ENCODE data around the gene SLC16A2.

DNA sequence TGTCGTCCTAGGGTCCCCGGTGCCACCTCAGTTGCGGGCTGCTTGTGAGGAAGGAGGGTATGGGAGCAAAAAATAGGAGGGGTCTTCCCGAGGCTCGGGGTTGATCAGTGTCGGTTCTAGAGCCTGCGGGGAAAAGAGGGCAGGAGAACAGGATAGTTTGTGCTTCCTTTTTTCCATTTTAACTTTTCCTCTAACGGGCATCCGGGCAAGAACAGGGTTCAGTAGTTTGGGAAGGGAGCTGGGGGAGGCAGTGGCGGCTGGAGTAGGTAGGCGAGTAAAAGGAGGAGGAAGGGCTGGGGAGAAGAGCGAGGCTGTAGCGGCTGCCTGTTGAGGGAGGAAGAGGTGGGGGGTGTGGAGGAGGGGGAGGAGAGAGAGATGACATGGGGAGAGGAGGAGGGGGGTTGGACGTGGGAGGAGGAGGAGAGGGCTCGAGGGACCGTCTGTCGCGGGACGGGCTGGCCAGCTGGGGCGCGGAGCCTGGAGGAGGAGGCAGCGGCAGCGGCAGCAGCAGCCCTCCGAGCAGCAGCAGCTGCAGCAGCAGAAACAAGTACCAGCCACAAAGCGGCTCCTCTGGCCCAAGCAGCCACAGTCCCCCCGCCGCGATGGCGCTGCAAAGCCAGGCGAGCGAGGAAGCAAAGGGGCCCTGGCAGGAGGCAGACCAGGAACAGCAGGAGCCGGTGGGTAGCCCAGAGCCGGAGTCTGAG lies at the start of gene SLC16A2:
- no peak for TF ChIP-seq NFE2L1 (CRISPR knock-in tag; IDR thresholded peaks at IDR 0.05)
- TF ChIP-seq, protein P1, sequence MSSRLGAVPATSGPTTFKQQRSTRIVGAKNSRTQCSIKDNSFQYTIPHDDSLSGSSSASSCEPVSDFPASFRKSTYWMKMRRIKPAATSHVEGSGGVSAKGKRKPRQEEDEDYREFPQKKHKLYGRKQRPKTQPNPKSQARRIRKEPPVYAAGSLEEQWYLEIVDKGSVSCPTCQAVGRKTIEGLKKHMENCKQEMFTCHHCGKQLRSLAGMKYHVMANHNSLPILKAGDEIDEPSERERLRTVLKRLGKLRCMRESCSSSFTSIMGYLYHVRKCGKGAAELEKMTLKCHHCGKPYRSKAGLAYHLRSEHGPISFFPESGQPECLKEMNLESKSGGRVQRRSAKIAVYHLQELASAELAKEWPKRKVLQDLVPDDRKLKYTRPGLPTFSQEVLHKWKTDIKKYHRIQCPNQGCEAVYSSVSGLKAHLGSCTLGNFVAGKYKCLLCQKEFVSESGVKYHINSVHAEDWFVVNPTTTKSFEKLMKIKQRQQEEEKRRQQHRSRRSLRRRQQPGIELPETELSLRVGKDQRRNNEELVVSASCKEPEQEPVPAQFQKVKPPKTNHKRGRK (CRISPR knock-in tag; IDR thresholded peaks at IDR 0.05; ENCODE audit: borderline replicate concordance): no peak
- TF ChIP-seq, protein P2, sequence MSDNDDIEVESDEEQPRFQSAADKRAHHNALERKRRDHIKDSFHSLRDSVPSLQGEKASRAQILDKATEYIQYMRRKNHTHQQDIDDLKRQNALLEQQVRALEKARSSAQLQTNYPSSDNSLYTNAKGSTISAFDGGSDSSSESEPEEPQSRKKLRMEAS (CRISPR knock-in tag; IDR thresholded peaks at IDR 0.05): 0 out of 2 replicates have a peak, but pooled peaks have one; percentile 17
- TF ChIP-seq, protein P3, sequence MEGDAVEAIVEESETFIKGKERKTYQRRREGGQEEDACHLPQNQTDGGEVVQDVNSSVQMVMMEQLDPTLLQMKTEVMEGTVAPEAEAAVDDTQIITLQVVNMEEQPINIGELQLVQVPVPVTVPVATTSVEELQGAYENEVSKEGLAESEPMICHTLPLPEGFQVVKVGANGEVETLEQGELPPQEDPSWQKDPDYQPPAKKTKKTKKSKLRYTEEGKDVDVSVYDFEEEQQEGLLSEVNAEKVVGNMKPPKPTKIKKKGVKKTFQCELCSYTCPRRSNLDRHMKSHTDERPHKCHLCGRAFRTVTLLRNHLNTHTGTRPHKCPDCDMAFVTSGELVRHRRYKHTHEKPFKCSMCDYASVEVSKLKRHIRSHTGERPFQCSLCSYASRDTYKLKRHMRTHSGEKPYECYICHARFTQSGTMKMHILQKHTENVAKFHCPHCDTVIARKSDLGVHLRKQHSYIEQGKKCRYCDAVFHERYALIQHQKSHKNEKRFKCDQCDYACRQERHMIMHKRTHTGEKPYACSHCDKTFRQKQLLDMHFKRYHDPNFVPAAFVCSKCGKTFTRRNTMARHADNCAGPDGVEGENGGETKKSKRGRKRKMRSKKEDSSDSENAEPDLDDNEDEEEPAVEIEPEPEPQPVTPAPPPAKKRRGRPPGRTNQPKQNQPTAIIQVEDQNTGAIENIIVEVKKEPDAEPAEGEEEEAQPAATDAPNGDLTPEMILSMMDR (IDR thresholded peaks at IDR 0.05): no peak
